Testis (tissue), 3 donors: Measurements from ENCODE around the gene MYH13. TPM values are rescaled to one million over a fixed set of nuclear protein-coding genes. Genes with fewer than 3 reads are reported as not detected.

Source experiments
- DNase-seq: peaks from one replicate; pipeline ENCODE4 v3.0.0-alpha.2; 2019
- H3K27ac ChIP-seq, 2 donors: fragments of 200-600 bp; sonication (generic); one replicate each; pipeline ENCODE4 v1.5.1; 2019
- H3K27me3 ChIP-seq: fragments of 200-600 bp; sonication (generic); one replicate; pipeline ENCODE4 v1.5.1; 2019
- H3K36me3 ChIP-seq: fragments of 200-600 bp; sonication (generic); one replicate; pipeline ENCODE4 v1.5.1; 2017; ENCODE audit warnings: low read depth; ENCODE audit errors: missing control alignments
- H3K4me1 ChIP-seq: fragments of 200-600 bp; sonication (generic); one replicate; pipeline ENCODE4 v1.5.1; 2019
- H3K4me3 ChIP-seq, 2 donors: fragments of 200-600 bp; sonication (generic); one replicate each; pipeline ENCODE4 v1.5.1; 2017 to 2019
- H3K9me3 ChIP-seq: fragments of 200-600 bp; sonication (generic); one replicate; pipeline ENCODE4 v1.5.1; 2017
- CTCF ChIP-seq, 3 experiments: fragments of 450-650 bp in 2 of 3; fragments of 200-600 bp in 1 of 3; sonication (generic) in 1 of 3; IDR thresholded peaks; one replicate each; pipeline ENCODE4 v1.5.1; 2016 to 2019; ENCODE audit warnings: antibody characterized with exemption in 3 of 3, mild to moderate bottlenecking in 2 of 3, moderate library complexity in 1 of 3
- POLR2A ChIP-seq: fragments of 450-650 bp; IDR thresholded peaks from one replicate; pipeline ENCODE4 v1.6.1; 2017; ENCODE audit warnings: antibody characterized with exemption, mild to moderate bottlenecking, moderate library complexity
- WGBS, 2 donors: methylation state at CpG; one replicate each; pipeline ENCODE4 v1.1.5; 2018; 5-methylcytosine and 5-hydroxymethylcytosine counted together
- intact Hi-C: fragments of 100-400 bp; cut with DNase I; formaldehyde crosslinking; loops from one replicate; pipeline ENCODE4 v1.15.1; 2023; ENCODE audit warnings: low total_unique reads
- polyA plus RNA-seq: library from polyadenylated mRNA; stranded (reverse); fragments of 350-450 nt; fragmentation: Illumina TruSeq; extraction: RNeasy Lipid Tissue Mini Kit (QIAGEN cat#74804); gene quantifications from one replicate; pipeline ENCODE4 v1.2.3, GENCODE V29; 2014; ENCODE audit warnings: low read depth, low replicate concordance; ENCODE audit not compliant: insufficient read depth
- total RNA-seq, 2 donors: library from RNA; depleted of rRNA; stranded (reverse); fragments of >200 nt; gene quantifications; one replicate each; pipeline ENCODE4 v1.2.3, GENCODE V29; 2016

The MYH13 gene
- total and polyA plus RNA-seq, 3 donors from 2014 or later: 0.28 to 0.47 (median 0.37) TPM

GRCh38 chr17:10337136-10337535 lies 35.7 kb downstream of the MYH13 start:
- Histone ChIP-seq H3K9me3 (no peaks in the 10 kb centered on the region), H3K4me3 (no peak overlapping the region), H3K27me3 (no peaks in the 10 kb centered on the region), H3K36me3 (no peaks in the 10 kb centered on the region), H3K4me1 (no peaks in the 10 kb centered on the region), H3K27ac (no peak overlapping the region)
- 70 to 80% methylated on average over 9 to 10 of the region's 10 CpGs for WGBS, 2 donors
- intact Hi-C loops: no loop called here
- no peak for TF ChIP-seq POLR2A
- no peak for TF ChIP-seq CTCF (IDR thresholded peaks at IDR 0.05)
- DNase-seq: no peak

- Histone ChIP-seq H3K36me3 (no peaks in the 10 kb centered on the region), H3K27ac (no peak overlapping the region), H3K27me3 (no peaks in the 10 kb centered on the region), H3K4me3 (no peak overlapping the region), H3K9me3 (no peaks in the 10 kb centered on the region), H3K4me1 (no peaks in the 10 kb centered on the region)
- WGBS, 2 donors: 83 to 86% methylated on average over 7 of the region's 7 CpGs
- intact Hi-C loops: no loop called here
- no peak for DNase-seq
- TF ChIP-seq CTCF (IDR thresholded peaks at IDR 0.05) (no peak), POLR2A (no peak)
Measured at GRCh38 chr17:10336393-10336792, 36.4 kb downstream of the MYH13 start.

- Histone ChIP-seq H3K4me3 (no peak overlapping the region), H3K27ac (no peak overlapping the region), H3K36me3 (no peaks in the 10 kb centered on the region), H3K9me3 (no peaks in the 10 kb centered on the region), H3K4me1 (no peaks in the 10 kb centered on the region), H3K27me3 (no peaks in the 10 kb centered on the region)
- TF ChIP-seq POLR2A (no peak), CTCF (IDR thresholded peaks at IDR 0.05) (no peak)
- intact Hi-C loops: no loop called here
- DNase-seq: no peak
- WGBS, 2 donors: 92 to 93% methylated on average over 4 of the region's 4 CpGs
Measured at GRCh38 chr17:10332515-10332914, 40.3 kb downstream of the MYH13 start.

- intact Hi-C loops: loop anchor here (5.0 kb wide), 1 partner anchor 288 kb away; no protein-coding TSS in a partner anchor
- H3K27me3 ChIP-seq: no peaks in the 10 kb centered on the region
- TF ChIP-seq CTCF (IDR thresholded peaks at IDR 0.05) (no peak), POLR2A (no peak)
- H3K4me1 ChIP-seq: no peaks in the 10 kb centered on the region
- no peaks in the 10 kb centered on the region for H3K36me3 ChIP-seq
- DNase-seq: no peak
- no peaks in the 10 kb centered on the region for H3K9me3 ChIP-seq
- 90 to 93% methylated on average over 15 of the region's 15 CpGs for WGBS, 2 donors
- no peak overlapping the region for H3K4me3 ChIP-seq
- no peak overlapping the region for H3K27ac ChIP-seq
Measured at GRCh38 chr17:10328971-10329923, 43.6 kb downstream of the MYH13 start.
